SU-DHL-6 (cell line): ENCODE measurements around the gene ALKBH3.

ENCODE experiments used
- H2AFZ ChIP-seq: fragments of 200-600 bp; sonication (generic); 2 replicates; pipeline ENCODE4 v1.6.1; 2014; ENCODE audit warnings: low read depth, mild to moderate bottlenecking, moderate library complexity, mixed read lengths, antibody characterized with exemption, low read length; ENCODE audit not compliant: severe bottlenecking
- H3F3A ChIP-seq: fragments of 200-600 bp; shearing (Covaris generic); 2 replicates; pipeline ENCODE4 v1.6.0; 2016; ENCODE audit warnings: antibody characterized with exemption, mild to moderate bottlenecking; ENCODE audit not compliant: insufficient read depth
- H3K27ac ChIP-seq: fragments of 200-600 bp; sonication (generic); 2 replicates; pipeline ENCODE4 v1.5.1; 2016; ENCODE audit warnings: low read depth, mild to moderate bottlenecking, low read length, moderate library complexity, mixed read lengths
- H3K27me3 ChIP-seq: fragments of 200-600 bp; sonication (generic), shearing (Covaris generic); 2 replicates; pipeline ENCODE4 v1.6.0; 2014; ENCODE audit warnings: mild to moderate bottlenecking, low read length
- H3K36me3 ChIP-seq: fragments of 200-600 bp; sonication (generic); 2 replicates; pipeline ENCODE4 v1.6.1; 2014; ENCODE audit warnings: mild to moderate bottlenecking, low read length, mixed read lengths
- H3K4me2 ChIP-seq: fragments of 300-600, 200-600 bp; shearing (Covaris generic), sonication (generic); 2 replicates; pipeline ENCODE4 v1.6.0; 2014; ENCODE audit warnings: low read length, low read depth, mild to moderate bottlenecking; ENCODE audit not compliant: poor library complexity, severe bottlenecking
- H3K4me3 ChIP-seq: fragments of 200-600 bp; sonication (generic); 2 replicates; pipeline ENCODE4 v1.5.1; 2014; ENCODE audit warnings: antibody characterized with exemption, low read length, mild to moderate bottlenecking, mixed read lengths; ENCODE audit not compliant: insufficient read depth, poor library complexity, severe bottlenecking
- H3K79me2 ChIP-seq: fragments of 200-600 bp; sonication (generic); 2 replicates; pipeline ENCODE4 v1.6.1; 2014; ENCODE audit warnings: mild to moderate bottlenecking, low read length, moderate library complexity; ENCODE audit not compliant: insufficient read depth
- H3K9ac ChIP-seq: fragments of 200-600 bp; sonication (generic); 2 replicates; pipeline ENCODE4 v1.7.0; 2014; ENCODE audit warnings: mild to moderate bottlenecking, low read length
- H3K9me2 ChIP-seq: fragments of 200-600 bp; sonication (generic); replicated peaks from 2 replicates; pipeline ENCODE4 v1.6.1; 2014; ENCODE audit warnings: low read length; ENCODE audit not compliant: insufficient read depth
- H3K9me3 ChIP-seq: fragments of 200-600 bp; sonication (generic); 2 replicates; pipeline ENCODE4 v1.6.1; 2014; ENCODE audit warnings: low read length, mixed read lengths; ENCODE audit not compliant: insufficient read depth
- H4K20me1 ChIP-seq: fragments of 200-600 bp; sonication (generic); 2 replicates; pipeline ENCODE4 v1.6.1; 2014; ENCODE audit warnings: low read depth, mild to moderate bottlenecking, antibody characterized with exemption, low read length, moderate library complexity, mixed read lengths
- CTCF ChIP-seq: fragments of 200-600 bp; sonication (generic); IDR thresholded peaks from one replicate; pipeline ENCODE4 v1.5.1; 2017; ENCODE audit warnings: antibody characterized with exemption, mild to moderate bottlenecking, low read length, moderate library complexity; ENCODE audit not compliant: insufficient read depth, poor library complexity, severe bottlenecking
- EZH2phosphoT487 ChIP-seq: fragments of 200-600 bp; sonication (generic), shearing (Covaris generic); conservative IDR thresholded peaks from 2 replicates; pipeline ENCODE4 v1.6.1; 2018; ENCODE audit warnings: mild to moderate bottlenecking, antibody characterized with exemption, low read length, moderate library complexity, mixed read lengths

ALKBH3 gene

GRCh38 chr11:43866969-43867368 lies 13.7 kb upstream of the ALKBH3 start:
- H3K36me3 ChIP-seq = no peaks in the 10 kb centered on the region

DNA sequence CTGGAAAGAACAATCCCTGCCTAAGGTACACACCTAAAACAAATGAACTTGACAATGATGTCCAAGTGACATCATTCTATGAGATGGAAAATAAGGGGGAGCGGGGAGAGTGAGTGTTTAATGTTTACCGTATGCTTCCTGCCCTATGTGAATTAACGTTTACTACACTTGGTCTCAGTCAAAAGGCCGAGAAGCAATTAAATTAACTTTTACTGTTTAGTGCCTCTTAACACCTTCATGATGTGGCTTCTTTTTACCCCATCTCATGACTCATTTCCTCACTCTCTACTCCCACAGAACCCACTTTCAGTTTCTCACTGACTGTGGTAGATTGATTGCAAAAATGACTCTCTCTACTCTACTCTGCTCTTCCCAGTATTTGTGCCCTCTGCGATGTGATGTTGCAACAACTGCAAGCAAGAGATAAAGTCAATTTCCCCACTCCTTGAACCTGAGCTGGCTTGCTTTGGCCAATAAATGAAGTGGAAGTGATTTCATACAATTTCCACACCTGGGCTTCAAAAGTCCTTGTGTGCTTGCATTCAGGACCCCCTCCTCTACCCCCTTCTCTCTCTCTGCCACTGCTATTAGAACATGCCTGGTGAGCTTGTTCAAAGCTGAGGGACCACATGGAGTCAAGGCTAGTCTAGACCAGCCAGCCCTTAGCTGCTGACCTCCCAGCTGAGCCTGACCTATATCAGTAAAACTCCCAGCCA lies 11.6 kb upstream of the ALKBH3 start:
- Histone ChIP-seq H2AFZ (no peak overlapping the region), H3K27ac (no peak overlapping the region), H3K79me2 (no peaks in the 10 kb centered on the region)

More at GRCh38 chr11:43866969-43867368, 13.7 kb upstream of the ALKBH3 start:
- H2AFZ ChIP-seq = no peak overlapping the region
- TF ChIP-seq EZH2phosphoT487 (no peak), CTCF (no peak)
- H3F3A ChIP-seq = no peaks in the 10 kb centered on the region
- no peaks in the 10 kb centered on the region for H4K20me1 ChIP-seq
- no peak overlapping the region for H3K4me3 ChIP-seq
- no peaks in the 10 kb centered on the region for H3K79me2 ChIP-seq
- H3K27me3 ChIP-seq = no peaks in the 10 kb centered on the region
- H3K9me2 ChIP-seq = no peaks in the 10 kb centered on the region
- H3K27ac ChIP-seq = no peak overlapping the region
- no peak overlapping the region for H3K4me2 ChIP-seq
- H3K9ac ChIP-seq = no peak overlapping the region
- no peaks in the 10 kb centered on the region for H3K9me3 ChIP-seq

DNA sequence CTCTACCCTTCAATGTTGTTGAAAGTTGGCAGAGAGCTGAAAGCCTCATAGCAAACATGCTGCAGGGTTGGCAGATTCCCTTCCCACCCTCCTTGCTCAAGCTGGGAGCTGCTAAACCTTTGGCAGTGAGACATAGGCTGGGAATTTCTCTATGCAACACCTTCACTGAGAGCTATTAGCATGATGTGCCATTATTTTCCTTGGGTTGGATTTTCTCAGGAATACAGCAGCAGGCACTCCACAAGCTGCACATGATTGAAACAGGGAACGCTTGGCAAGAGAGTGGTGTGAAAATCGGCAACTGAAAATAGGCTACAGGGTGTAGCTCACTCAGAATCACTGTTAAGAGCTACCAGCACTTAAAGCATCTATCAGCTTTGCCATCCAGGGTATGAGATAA lies 9.6 kb upstream of the ALKBH3 start:
- H2AFZ ChIP-seq = no peak overlapping the region
- no peaks in the 10 kb centered on the region for H3K79me2 ChIP-seq
- no peaks in the 10 kb centered on the region for H3K27me3 ChIP-seq
- no peaks in the 10 kb centered on the region for H3K9me3 ChIP-seq
- H3K27ac ChIP-seq = no peak overlapping the region
- H3K9ac ChIP-seq = no peak overlapping the region
- H3K4me3 ChIP-seq = no peak overlapping the region
- TF ChIP-seq EZH2phosphoT487 = no peak
- no peak for TF ChIP-seq CTCF
- no peaks in the 10 kb centered on the region for H3K9me2 ChIP-seq
- no peaks in the 10 kb centered on the region for H4K20me1 ChIP-seq
- H3K36me3 ChIP-seq = no peaks in the 10 kb centered on the region
- H3K4me2 ChIP-seq = no peak overlapping the region
- no peaks in the 10 kb centered on the region for H3F3A ChIP-seq

More for the DNA sequence above, 11.6 kb upstream of the ALKBH3 start:
- no peak overlapping the region for H3K9ac ChIP-seq
- H3F3A ChIP-seq = no peaks in the 10 kb centered on the region
- no peaks in the 10 kb centered on the region for H4K20me1 ChIP-seq
- H3K4me3 ChIP-seq = no peak overlapping the region
- no peak for TF ChIP-seq EZH2phosphoT487
- TF ChIP-seq CTCF = no peak
- no peak overlapping the region for H3K4me2 ChIP-seq
- no peaks in the 10 kb centered on the region for H3K36me3 ChIP-seq
- H3K27me3 ChIP-seq = no peaks in the 10 kb centered on the region
- H3K9me3 ChIP-seq = no peaks in the 10 kb centered on the region
- no peaks in the 10 kb centered on the region for H3K9me2 ChIP-seq
